Brain pericyte (primary cell): Measurements from ENCODE around the gene PPIG.
"Not testable (repeated sequence)": the region's sequence is repeated elsewhere in the genome, so short reads cannot be mapped to it uniquely, and the experiment has no call there.

Source experiments
- DNase-seq: peaks from one replicate; pipeline ENCODE4 v3.0.0-alpha.2; 2012; ENCODE audit warnings: low read depth, low spot score

The PPIG gene

GRCh38 chr2:169584005-169584877, at the start of gene PPIG:
PPIG (plus strand) TSS chr2:169584351; CDS start chr2:169604042, 19,691 bp downstream.
- peak; percentile 68 for DNase-seq

GRCh38 chr2:169539460-169539859, 44.7 kb upstream of the PPIG start:
- not testable (repeated sequence) for DNase-seq

- DNase-seq = no peak
These were observed 44.0 kb upstream of the PPIG start for GRCh38 chr2:169540146-169540545.

- DNase-seq = no peak
These were observed 41.7 kb upstream of the PPIG start for GRCh38 chr2:169542433-169542832.

DNA sequence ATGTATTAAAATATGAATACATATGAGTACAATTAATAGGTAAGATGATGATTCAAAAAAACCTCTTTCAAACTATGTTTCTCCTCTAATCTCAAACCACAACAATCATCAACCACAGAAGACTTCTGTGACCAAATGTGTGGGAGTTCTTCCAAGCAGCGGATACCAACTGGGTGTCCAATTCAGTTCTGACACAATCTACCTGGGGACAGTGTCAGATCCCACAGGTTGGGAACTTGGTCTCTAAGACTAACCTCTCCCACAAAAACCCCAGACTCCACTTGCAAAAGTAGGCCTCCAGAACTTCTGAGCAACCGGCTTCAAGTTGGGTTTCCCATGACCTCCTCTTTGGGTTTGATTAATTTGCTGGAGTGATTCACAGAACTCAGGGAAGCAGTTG, 37.4 kb upstream of the PPIG start:
- no peak for DNase-seq

GRCh38 chr2:169561364-169561763, 22.8 kb upstream of the PPIG start:
- DNase-seq = no peak

DNA sequence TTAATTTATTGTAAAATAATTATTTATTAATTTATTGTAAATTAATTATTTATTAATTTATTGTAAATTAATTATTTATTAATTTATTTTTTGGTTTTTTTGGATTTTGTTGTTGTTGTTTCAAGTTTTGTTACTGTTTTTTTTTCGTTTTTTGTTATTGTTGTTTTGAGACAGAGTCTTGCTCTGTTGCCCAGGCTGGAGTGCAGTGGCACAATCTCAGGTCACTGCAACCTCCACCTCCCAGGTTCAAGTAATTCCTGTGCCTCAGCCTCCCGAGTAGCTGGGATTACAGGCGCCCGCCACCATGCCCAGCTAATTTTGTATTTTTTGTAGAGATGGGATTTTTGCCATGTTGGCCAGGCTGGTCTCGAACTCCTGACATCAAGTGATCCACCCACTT, 22.1 kb upstream of the PPIG start:
- DNase-seq = not testable (repeated sequence)

- DNase-seq = no peak
These were observed 21.6 kb upstream of the PPIG start for GRCh38 chr2:169562519-169562918.

DNA sequence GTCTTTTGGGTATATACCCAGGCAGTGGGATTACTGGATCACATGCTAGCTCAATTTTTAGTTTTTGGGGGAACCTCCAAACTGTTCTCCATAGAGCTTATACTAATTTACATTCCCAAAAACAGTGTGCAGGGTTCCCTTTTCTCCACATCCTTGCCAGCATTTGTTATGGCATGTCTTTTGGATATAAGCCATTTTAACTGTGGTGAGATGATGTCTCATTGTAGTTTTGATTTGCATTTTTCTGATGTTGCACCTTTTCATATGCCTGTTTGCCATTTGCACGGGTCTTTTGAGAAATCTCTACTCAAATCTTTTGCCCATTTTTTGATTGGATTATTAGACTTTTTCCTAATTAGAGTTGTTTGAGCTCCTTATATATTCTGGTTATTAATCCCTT, 18.5 kb upstream of the PPIG start:
- DNase-seq = no peak

- DNase-seq = no peak
These were observed 14.2 kb upstream of the PPIG start for GRCh38 chr2:169569948-169570347.

GRCh38 chr2:169570752-169571151, 13.4 kb upstream of the PPIG start:
- DNase-seq = not testable (repeated sequence)

DNA sequence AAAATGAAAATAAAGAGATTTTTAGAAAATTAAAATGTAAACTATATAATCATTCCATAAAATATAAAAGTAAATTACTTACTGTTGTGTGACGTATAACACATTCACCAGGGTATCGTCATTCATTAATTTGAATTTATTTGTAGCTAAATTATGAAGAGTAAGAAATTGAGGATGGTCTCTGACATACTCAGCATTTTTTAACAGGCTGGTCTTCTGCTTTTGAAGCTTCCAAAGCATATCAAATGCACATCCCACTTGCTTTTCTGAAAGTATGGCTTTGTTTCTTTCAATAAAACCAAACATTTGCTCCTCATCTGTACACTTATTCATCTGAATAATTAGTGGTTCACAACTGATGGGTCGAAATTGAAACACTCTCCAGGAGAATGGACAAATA, 12.6 kb upstream of the PPIG start:
- DNase-seq = no peak

- no peak for DNase-seq
These were observed 12.0 kb upstream of the PPIG start for GRCh38 chr2:169572189-169572588.

- no peak for DNase-seq
These were observed 11.4 kb upstream of the PPIG start for GRCh38 chr2:169572821-169573159.

DNA sequence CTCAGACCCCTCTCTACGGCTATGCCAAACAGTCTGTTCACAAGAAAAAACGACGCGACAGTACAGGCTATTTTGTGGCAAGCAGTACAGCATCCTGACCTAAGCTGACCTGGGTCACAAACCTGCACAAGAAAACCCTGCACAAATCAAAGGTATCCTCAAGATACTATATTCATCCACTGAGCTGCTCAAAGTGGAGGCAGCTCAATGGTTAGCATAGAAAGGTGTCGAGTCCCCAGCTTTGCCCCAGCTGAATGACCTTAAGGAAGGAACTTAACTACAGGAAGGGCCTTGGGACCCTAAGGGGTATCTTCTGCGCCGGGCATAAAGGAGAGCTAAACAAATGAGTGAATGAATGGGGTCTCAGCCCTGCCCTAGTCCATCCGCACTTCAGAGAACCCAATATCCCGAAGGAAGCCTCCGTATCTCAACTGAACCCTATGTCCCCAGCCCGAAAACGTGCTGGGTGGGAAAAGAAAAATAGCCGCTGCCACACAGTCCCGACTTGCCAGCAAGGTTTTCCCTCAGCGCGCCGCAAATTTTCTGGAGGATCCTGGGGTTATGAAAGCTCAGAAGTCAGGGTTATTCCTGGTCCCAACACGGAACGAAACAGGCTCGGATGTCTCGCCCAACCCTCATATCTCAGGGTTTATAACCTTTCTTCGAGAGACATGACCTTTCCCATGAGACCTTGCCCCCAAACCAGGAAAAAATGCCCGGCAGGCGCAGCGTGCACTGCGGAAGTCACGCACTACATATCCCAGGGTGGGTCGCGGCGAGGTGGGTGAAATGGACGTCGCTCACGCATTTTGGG, 10.8 kb upstream of the PPIG start, which contains the start of gene FASTKD1:
Gene FASTKD1 (minus strand): TSS at position 706 of the 814 bp plus-strand sequence. CDS start 1,836 bp downstream, outside the sequence.
- DNase-seq = peak; percentile 57

GRCh38 chr2:169573974-169574299, 10.2 kb upstream of the PPIG start:
- no peak for DNase-seq

DNA sequence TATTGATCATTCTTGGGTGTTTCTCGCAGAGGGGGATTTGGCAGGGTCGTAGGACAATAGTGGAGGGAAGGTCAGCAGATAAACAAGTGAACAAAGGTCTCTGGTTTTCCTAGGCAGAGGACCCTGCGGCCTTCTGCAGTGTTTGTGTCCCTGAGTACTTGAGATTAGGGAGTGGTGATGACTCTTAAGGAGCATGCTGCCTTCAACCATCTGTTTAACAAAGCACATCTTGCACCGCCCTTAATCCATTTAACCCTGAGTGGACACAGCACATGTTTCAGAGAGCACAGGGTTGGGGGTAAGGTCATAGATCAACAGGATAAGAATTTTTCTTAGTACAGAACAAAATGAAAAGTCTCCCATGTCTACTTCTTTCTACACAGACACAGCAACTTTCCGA, 9.6 kb upstream of the PPIG start:
- not testable (repeated sequence) for DNase-seq

GRCh38 chr2:169575264-169575663, 8.9 kb upstream of the PPIG start:
- not testable (repeated sequence) for DNase-seq

DNA sequence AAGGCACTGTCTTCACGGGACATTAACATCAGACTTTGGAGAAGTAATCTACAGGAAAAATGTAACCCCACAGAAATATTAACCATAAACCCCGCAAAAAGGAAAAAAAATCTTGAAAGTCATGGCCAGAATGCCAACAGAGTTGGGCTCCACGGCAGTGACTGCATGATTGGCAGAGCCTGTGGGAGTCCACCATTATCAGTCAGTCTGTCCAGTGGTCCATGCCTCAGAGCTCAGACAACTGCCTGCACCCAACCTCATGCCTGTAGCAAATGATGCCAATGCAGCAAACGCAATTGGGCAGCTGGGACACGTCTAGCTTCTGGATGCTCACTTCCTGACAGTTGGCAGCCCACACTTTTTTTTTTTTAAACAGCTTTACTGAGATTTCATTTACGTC, 5.1 kb upstream of the PPIG start:
- DNase-seq = no peak

DNA sequence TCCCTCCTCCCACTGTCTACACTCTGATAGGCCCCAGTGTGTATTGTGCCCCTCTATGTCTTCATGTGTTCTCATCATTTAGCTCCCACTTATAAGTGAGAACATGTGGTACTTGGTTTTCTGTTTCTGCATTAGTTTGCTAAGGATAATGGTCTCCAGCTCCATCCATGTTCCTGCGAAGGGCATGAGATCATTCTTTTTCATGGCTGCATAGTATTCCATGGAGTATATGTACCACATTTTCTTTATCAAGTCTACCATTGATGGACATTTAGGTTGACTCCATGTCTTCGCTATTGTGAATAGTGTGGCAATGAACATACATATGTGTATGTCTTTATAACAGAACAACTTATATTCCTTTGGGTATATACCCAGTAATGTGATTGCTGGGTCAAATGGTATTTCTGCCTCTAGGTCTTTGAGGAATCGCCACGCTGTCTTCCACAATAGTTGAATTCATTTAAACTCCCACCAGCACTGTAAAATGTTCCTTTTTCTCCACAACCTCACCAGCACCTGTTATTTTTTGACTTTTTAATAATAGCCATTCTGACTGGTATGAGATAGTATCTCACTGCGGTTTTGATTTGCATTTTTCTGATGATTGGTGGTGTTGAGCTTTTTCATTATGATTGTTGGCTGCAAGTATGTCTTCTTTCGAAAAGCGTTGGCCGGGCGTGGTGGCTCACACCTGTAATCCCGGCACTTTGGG, 1.4 kb upstream of the PPIG start:
- not testable (repeated sequence) for DNase-seq

GRCh38 chr2:169583518-169583917, 633 bp upstream of the PPIG start:
- no peak for DNase-seq

DNA sequence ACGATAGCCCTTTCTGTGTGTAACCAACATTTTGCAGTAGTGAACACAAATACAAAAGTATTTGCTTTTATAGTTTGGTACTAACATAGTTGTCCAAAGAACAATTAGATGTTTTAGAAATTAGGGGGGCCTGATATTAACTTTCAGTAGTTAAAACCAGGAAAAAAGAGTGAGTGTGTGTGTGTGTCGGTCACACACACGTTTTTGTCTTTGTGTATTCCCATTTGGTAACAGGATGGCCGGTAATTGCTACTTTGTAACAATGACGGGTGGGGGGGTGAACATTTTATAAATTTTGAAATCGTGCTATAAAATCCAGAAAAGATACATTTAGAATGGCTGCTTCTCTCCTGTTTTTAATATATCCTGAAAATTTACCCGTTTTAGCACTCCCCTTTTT, 1.5 kb downstream of the PPIG start:
- no peak for DNase-seq
